OCI-LY3 (cell line): Measurements from ENCODE around the gene THRB.

Experiments used
- EZH2phosphoT487 ChIP-seq: fragments of 200-600 bp; shearing (Covaris generic); IDR thresholded peaks from 2 replicates; pipeline ENCODE4 v1.6.1; 2018; ENCODE audit warnings: antibody characterized with exemption, mixed run types, low read depth
- TF ChIP-seq, protein P1 (sequence below): fragments of 200-600, 300-600 bp; sonication (generic); IDR thresholded peaks from 2 replicates; pipeline ENCODE4 v1.5.1; 2014; ENCODE audit warnings: antibody characterized with exemption, low read length, low read depth

DNA sequence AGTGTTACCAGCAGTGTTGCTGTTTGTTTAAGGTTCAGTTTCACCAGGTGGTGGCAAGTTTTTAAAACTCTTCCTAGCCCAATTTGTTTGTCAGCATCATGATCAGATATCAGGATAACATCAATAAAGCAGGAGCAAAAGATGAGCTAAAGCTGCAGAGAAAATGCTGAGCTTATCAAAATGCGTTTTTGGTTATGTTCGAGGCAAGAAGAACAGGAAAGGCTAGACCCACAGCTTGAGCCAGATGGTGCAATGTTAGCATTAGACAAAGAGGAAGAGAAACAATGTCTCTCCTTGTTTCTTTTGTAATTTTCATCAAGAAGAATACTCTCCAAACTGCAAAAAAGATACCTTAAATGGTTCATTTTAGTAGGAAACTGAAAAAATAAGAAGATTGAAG is 66.2 kb downstream of the THRB start:
- TF ChIP-seq, protein P1, sequence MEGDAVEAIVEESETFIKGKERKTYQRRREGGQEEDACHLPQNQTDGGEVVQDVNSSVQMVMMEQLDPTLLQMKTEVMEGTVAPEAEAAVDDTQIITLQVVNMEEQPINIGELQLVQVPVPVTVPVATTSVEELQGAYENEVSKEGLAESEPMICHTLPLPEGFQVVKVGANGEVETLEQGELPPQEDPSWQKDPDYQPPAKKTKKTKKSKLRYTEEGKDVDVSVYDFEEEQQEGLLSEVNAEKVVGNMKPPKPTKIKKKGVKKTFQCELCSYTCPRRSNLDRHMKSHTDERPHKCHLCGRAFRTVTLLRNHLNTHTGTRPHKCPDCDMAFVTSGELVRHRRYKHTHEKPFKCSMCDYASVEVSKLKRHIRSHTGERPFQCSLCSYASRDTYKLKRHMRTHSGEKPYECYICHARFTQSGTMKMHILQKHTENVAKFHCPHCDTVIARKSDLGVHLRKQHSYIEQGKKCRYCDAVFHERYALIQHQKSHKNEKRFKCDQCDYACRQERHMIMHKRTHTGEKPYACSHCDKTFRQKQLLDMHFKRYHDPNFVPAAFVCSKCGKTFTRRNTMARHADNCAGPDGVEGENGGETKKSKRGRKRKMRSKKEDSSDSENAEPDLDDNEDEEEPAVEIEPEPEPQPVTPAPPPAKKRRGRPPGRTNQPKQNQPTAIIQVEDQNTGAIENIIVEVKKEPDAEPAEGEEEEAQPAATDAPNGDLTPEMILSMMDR: no peak
- TF ChIP-seq EZH2phosphoT487: no peak
